Psoas muscle (tissue), 8 donors: ENCODE data around the gene CACNB2. TPM values are rescaled to one million over a fixed set of nuclear protein-coding genes. Genes with fewer than 3 reads are reported as not detected.

Experiments used
- ATAC-seq, 4 donors: fragments of 200-7000 bp; cut with Tn5 transposase; one replicate each; pipeline ENCODE4 v1.9.1; 2020; ENCODE audit warnings: moderate library complexity in 3 of 4, mild to moderate bottlenecking in 2 of 4
- DNase-seq, 2 donors: peaks; one replicate each; pipeline ENCODE4 v3.0.0-alpha.2; 2020
- H3K27ac ChIP-seq: fragments of 200-600 bp; one replicate; pipeline ENCODE4 v1.8.0; 2022
- H3K27me3 ChIP-seq, 3 donors: fragments of 200-600 bp in 1 of 3; one replicate each; pipeline versions ENCODE4 v1.6.1 to v1.8.0; 2013 to 2022; ENCODE audit warnings: low read length in 2 of 3, mild to moderate bottlenecking in 2 of 3, moderate library complexity in 1 of 3; ENCODE audit not compliant: insufficient read depth in 3 of 3
- H3K36me3 ChIP-seq, 2 donors: fragments of 200-600 bp in 1 of 2; one replicate each; pipeline versions ENCODE4 v1.6.1 to v1.8.0; 2013 to 2022; ENCODE audit warnings: low read depth in 1 of 2, mild to moderate bottlenecking in 1 of 2, moderate library complexity in 1 of 2; ENCODE audit not compliant: insufficient read depth in 1 of 2
- H3K4me1 ChIP-seq: fragments of 200-600 bp; one replicate; pipeline ENCODE4 v1.8.0; 2022
- H3K4me3 ChIP-seq: fragments of 200-600 bp; one replicate; pipeline ENCODE4 v1.8.0; 2022; ENCODE audit warnings: mild to moderate bottlenecking
- H3K9me3 ChIP-seq: fragments of 200-600 bp; one replicate; pipeline ENCODE4 v1.8.0; 2022
- CTCF ChIP-seq: fragments of 200-600 bp; IDR thresholded peaks from one replicate; pipeline ENCODE4 v1.8.0; 2022; ENCODE audit warnings: antibody characterized with exemption
- WGBS, 3 donors: extraction: QIAGEN DNeasy Blood & Tissue Kit; methylation state at CpG; one replicate each; pipeline versions ENCODE4 v1.1.6 to v1.1.7; 2013; 5-methylcytosine and 5-hydroxymethylcytosine counted together
- intact Hi-C, 2 donors: fragments of 100-400 bp; cut with DNase I; formaldehyde crosslinking; loops; one replicate each; pipeline versions ENCODE4 v1.11.0 to v1.14.2; 2022
- polyA plus RNA-seq, 3 donors: library from polyadenylated mRNA; stranded (reverse); fragments of 200-250 nt; gene quantifications; one replicate each; pipeline ENCODE4 v1.2.3, GENCODE V29; 2013
- total RNA-seq, 4 donors: library from RNA; stranded (reverse); fragmentation: NEBNext Ultra II Directional in 2 of 4; extraction: Animal tissue kit (Norgen Biotek cat#: 25700) in 2 of 4; gene quantifications; one replicate each; pipeline versions ENCODE4 v1.2.1 to v1.2.4, GENCODE V29; 2021 to 2023
- donor health status: healthy with polysubstance abuse.
- donor health status: DM: no; HTN: no; CAD: no; lungs with moderate emphysema.
- donor health status: Bipolar disorder and iron deficiency.
- donor health status: healthy.
- donor health status: DM: yes; HTN: yes; CAD: no.
- donor health status: DM: no; HTN: no; CAD: no.
- donor health status: DM: no; HTN: no; CAD: no.
- donor health status: DM: yes; HTN: yes; CAD: no.

Gene CACNB2
- total and polyA plus RNA-seq, 7 donors: 0.20 to 0.71 (median 0.43) TPM

- intact Hi-C loops: no loop called here
- ATAC-seq (peak in 1 of 4 donors; percentile 72), DNase-seq (no peak)
- H3K27me3 ChIP-seq: peaks cover 0 to 2% (median 0%) of the 10 kb centered on the region in 3 donors
- TF ChIP-seq CTCF: no peak
- no peak overlapping the region for H3K27ac ChIP-seq
- no peaks in the 10 kb centered on the region for H3K9me3 ChIP-seq
- no peak overlapping the region for H3K4me3 ChIP-seq
- no peaks in the 10 kb centered on the region for H3K4me1 ChIP-seq
- WGBS, 3 donors: 51 to 70% (median 62%) methylated on average over 11 of the region's 11 CpGs
- H3K36me3 ChIP-seq: no peaks in the 10 kb centered on the region
Measured at GRCh38 chr10:18505456-18506118, 365.4 kb downstream of the CACNB2 start.

GRCh38 chr10:18508587-18508986 is 368.4 kb downstream of the CACNB2 start:
- H3K4me3 ChIP-seq: no peak overlapping the region
- intact Hi-C loops: no loop called here
- H3K27me3 ChIP-seq: peaks cover 0 to 2% (median 0%) of the 10 kb centered on the region in 3 donors
- no peak overlapping the region for H3K27ac ChIP-seq
- no peak for DNase-seq
- H3K4me1 ChIP-seq: no peaks in the 10 kb centered on the region
- no peak for TF ChIP-seq CTCF
- no peaks in the 10 kb centered on the region for H3K36me3 ChIP-seq
- 77 to 79% (median 78%) methylated on average over 4 of the region's 4 CpGs for WGBS, 3 donors
- H3K9me3 ChIP-seq: no peaks in the 10 kb centered on the region
- no peak for ATAC-seq

DNA sequence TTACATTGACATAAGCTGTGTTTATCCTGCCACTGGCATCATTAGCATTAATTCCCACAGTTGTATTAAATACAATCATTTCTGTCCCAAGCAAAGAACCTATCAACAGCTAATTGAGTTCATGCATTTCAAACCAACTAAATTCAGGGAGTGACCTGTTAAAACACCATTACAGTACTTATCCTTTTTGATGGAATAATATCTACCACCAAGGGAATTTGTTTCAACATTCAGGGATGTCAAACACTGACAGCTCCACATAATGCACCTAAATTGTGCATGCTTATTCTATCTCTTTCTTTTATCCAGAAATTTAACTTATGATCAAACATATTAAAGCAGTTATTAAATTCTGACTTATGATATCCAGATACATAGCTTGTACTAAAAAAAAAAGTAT is 374.3 kb downstream of the CACNB2 start:
- ATAC-seq (no peak), DNase-seq (no peak)
- H3K9me3 ChIP-seq: no peaks in the 10 kb centered on the region
- H3K36me3 ChIP-seq: no peaks in the 10 kb centered on the region
- H3K27me3 ChIP-seq: peaks cover 0 to 2% (median 0%) of the 10 kb centered on the region in 3 donors
- TF ChIP-seq CTCF: no peak
- H3K4me1 ChIP-seq: no peaks in the 10 kb centered on the region
- no peak overlapping the region for H3K27ac ChIP-seq
- intact Hi-C loops: no loop called here
- H3K4me3 ChIP-seq: no peak overlapping the region

GRCh38 chr10:18516851-18517250 is 376.6 kb downstream of the CACNB2 start:
- WGBS, 3 donors: 33 to 59% (median 43%) methylated on average over 3 of the region's 3 CpGs
- Histone ChIP-seq H3K4me1 (no peaks in the 10 kb centered on the region), H3K36me3 (no peaks in the 10 kb centered on the region), H3K4me3 (no peak overlapping the region), H3K9me3 (no peaks in the 10 kb centered on the region), H3K27ac (no peak overlapping the region), H3K27me3 (no peaks in the 10 kb centered on the region)
- intact Hi-C loops: no loop called here
- TF ChIP-seq CTCF: no peak
- DNase-seq (no peak), ATAC-seq (no peak)

GRCh38 chr10:18523025-18523424 is 382.8 kb downstream of the CACNB2 start:
- TF ChIP-seq CTCF: no peak
- H3K9me3 ChIP-seq: no peaks in the 10 kb centered on the region

More at GRCh38 chr10:18523025-18523424, 382.8 kb downstream of the CACNB2 start:
- Histone ChIP-seq H3K27me3 (no peaks in the 10 kb centered on the region), H3K27ac (no peak overlapping the region), H3K4me1 (no peaks in the 10 kb centered on the region), H3K36me3 (no peaks in the 10 kb centered on the region), H3K4me3 (no peak overlapping the region)
- DNase-seq (no peak), ATAC-seq (no peak)
- intact Hi-C loops: no loop called here
- 32 to 39% (median 37%) methylated on average over 1 of the region's 1 CpG for WGBS, 3 donors
